Measurements from ENCODE around the gene ZNF554. TPM values are rescaled to one million over a fixed set of nuclear protein-coding genes. Genes with fewer than 3 reads are reported as not detected.
"Not testable (repeated sequence)": the region's sequence is repeated elsewhere in the genome, so short reads cannot be mapped to it uniquely, and the experiment has no call there.

ZNF554 gene
- total RNA-seq, 2 donors from 2014 or later, result 2.4 to 3.5 TPM

- intact Hi-C loops (cut with DNase I), result no loop called here
- DNase-seq (ENCODE audit: low spot score), result no peak
Observed at GRCh38 chr19:2788237-2788636, 31.4 kb upstream of the ZNF554 start.

- DNase-seq (ENCODE audit: low spot score), result no peak
- intact Hi-C loops (cut with DNase I), result no loop called here
Observed at GRCh38 chr19:2790194-2790556, 29.5 kb upstream of the ZNF554 start.

GRCh38 chr19:2790557-2791271 lies 29.0 kb upstream of the ZNF554 start:
- DNase-seq (ENCODE audit: low spot score), result no peak
- intact Hi-C loops (cut with DNase I), result no loop called here

GRCh38 chr19:2791440-2791839 lies 28.2 kb upstream of the ZNF554 start:
- DNase-seq (ENCODE audit: low spot score), result no peak
- intact Hi-C loops (cut with DNase I), result no loop called here

- intact Hi-C loops (cut with DNase I), result no loop called here
- DNase-seq (ENCODE audit: low spot score), result no peak
Observed at GRCh38 chr19:2791876-2792275, 27.8 kb upstream of the ZNF554 start.

GRCh38 chr19:2792666-2793065 lies 27.0 kb upstream of the ZNF554 start:
- DNase-seq (ENCODE audit: low spot score); intact Hi-C loops (cut with DNase I): not testable (repeated sequence)

GRCh38 chr19:2793126-2793525 lies 26.5 kb upstream of the ZNF554 start:
- intact Hi-C loops (cut with DNase I), result no loop called here
- DNase-seq (ENCODE audit: low spot score), result no peak

- intact Hi-C loops (cut with DNase I), result no loop called here
- no peak for DNase-seq (ENCODE audit: low spot score)
Observed at GRCh38 chr19:2793577-2793976, 26.1 kb upstream of the ZNF554 start.

- intact Hi-C loops (cut with DNase I), result no loop called here
- DNase-seq (ENCODE audit: low spot score), result no peak
Observed at GRCh38 chr19:2795827-2796658, 23.6 kb upstream of the ZNF554 start.

GRCh38 chr19:2796659-2797266 lies 22.9 kb upstream of the ZNF554 start:
- intact Hi-C loops (cut with DNase I), result no loop called here
- DNase-seq (ENCODE audit: low spot score), result no peak

GRCh38 chr19:2797280-2797679 lies 22.4 kb upstream of the ZNF554 start:
- DNase-seq (ENCODE audit: low spot score), result no peak
- intact Hi-C loops (cut with DNase I), result no loop called here

- intact Hi-C loops (cut with DNase I), result no loop called here
- DNase-seq (ENCODE audit: low spot score), result no peak
Observed at GRCh38 chr19:2798158-2798685, 21.4 kb upstream of the ZNF554 start.

- DNase-seq (ENCODE audit: low spot score), result no peak
- intact Hi-C loops (cut with DNase I), result no loop called here
Observed at GRCh38 chr19:2798733-2799132, 20.9 kb upstream of the ZNF554 start.

- intact Hi-C loops (cut with DNase I), result no loop called here
- no peak for DNase-seq (ENCODE audit: low spot score)
Observed at GRCh38 chr19:2799273-2800020, 20.2 kb upstream of the ZNF554 start.

GRCh38 chr19:2800506-2800905 lies 19.2 kb upstream of the ZNF554 start:
- intact Hi-C loops (cut with DNase I), result no loop called here
- no peak for DNase-seq (ENCODE audit: low spot score)

- intact Hi-C loops (cut with DNase I), result no loop called here
- no peak for DNase-seq (ENCODE audit: low spot score)
Observed at GRCh38 chr19:2802826-2803225, 16.8 kb upstream of the ZNF554 start.

- intact Hi-C loops (cut with DNase I), result no loop called here
- DNase-seq (ENCODE audit: low spot score), result no peak
Observed at GRCh38 chr19:2803486-2804155, 16.0 kb upstream of the ZNF554 start.

- no peak for DNase-seq (ENCODE audit: low spot score)
- intact Hi-C loops (cut with DNase I), result no loop called here
Observed at GRCh38 chr19:2804156-2805004, 15.3 kb upstream of the ZNF554 start.
